Karpas-422 (cell line): ENCODE measurements around the gene PPP2R2C. TPM values are rescaled to one million over a fixed set of nuclear protein-coding genes. Genes with fewer than 3 reads are reported as not detected.

ENCODE experiments used
- DNase-seq: peaks from one replicate; pipeline ENCODE4 v3.0.0-alpha.2; 2015
- H2AFZ ChIP-seq: fragments of 200-600 bp; sonication (generic); 2 replicates; pipeline ENCODE4 v1.6.1; 2014; ENCODE audit warnings: antibody characterized with exemption, low read length, mixed read lengths
- H3K27ac ChIP-seq: fragments of 200-600 bp; sonication (generic); 2 replicates; pipeline ENCODE4 v1.5.1; 2014; ENCODE audit warnings: mild to moderate bottlenecking, low read length, moderate library complexity
- H3K27me3 ChIP-seq: fragments of 200-600 bp; sonication (generic); 2 replicates; pipeline ENCODE4 v1.6.1; 2014; ENCODE audit warnings: low read length, mixed read lengths
- H3K36me3 ChIP-seq: fragments of 200-600 bp; sonication (generic); 2 replicates; pipeline ENCODE4 v1.6.1; 2014; ENCODE audit warnings: low read length, mixed read lengths; ENCODE audit not compliant: insufficient read depth
- H3K4me1 ChIP-seq: fragments of 200-600 bp; sonication (generic); 2 replicates; pipeline ENCODE4 v1.6.1; 2014; ENCODE audit warnings: mild to moderate bottlenecking, low read length, mixed read lengths
- H3K4me2 ChIP-seq: fragments of 200-600 bp; sonication (generic); 2 replicates; pipeline ENCODE4 v1.6.1; 2014; ENCODE audit warnings: low read length, low read depth, mild to moderate bottlenecking; ENCODE audit not compliant: poor library complexity, severe bottlenecking
- H3K4me3 ChIP-seq: fragments of 200-600 bp; sonication (generic); 2 replicates; pipeline ENCODE4 v1.5.1; 2014; ENCODE audit warnings: mild to moderate bottlenecking, antibody characterized with exemption, low read length, mixed read lengths
- H3K79me2 ChIP-seq: fragments of 200-600 bp; sonication (generic); 2 replicates; pipeline ENCODE4 v1.6.1; 2014; ENCODE audit warnings: mild to moderate bottlenecking, low read length, mixed read lengths
- H3K9ac ChIP-seq: fragments of 200-600 bp; sonication (generic); 2 replicates; pipeline ENCODE4 v1.6.0; 2014; ENCODE audit warnings: low read length
- H3K9me2 ChIP-seq: fragments of 200-600 bp; sonication (generic), shearing (Covaris generic); replicated peaks from 2 replicates; pipeline ENCODE4 v1.6.0; 2014; ENCODE audit warnings: mild to moderate bottlenecking, low read length, moderate library complexity; ENCODE audit not compliant: insufficient read depth
- H3K9me3 ChIP-seq: fragments of 300-700, 200-600 bp; sonication (generic); 2 replicates; pipeline ENCODE4 v1.6.1; 2014; ENCODE audit warnings: low read length, mixed read lengths
- H4K20me1 ChIP-seq: fragments of 200-600 bp; sonication (generic); 2 replicates; pipeline ENCODE4 v1.6.1; 2014; ENCODE audit warnings: mild to moderate bottlenecking, antibody characterized with exemption, low read length, low read depth; ENCODE audit not compliant: insufficient read depth
- total RNA-seq: library from RNA; depleted of rRNA; stranded (reverse); fragments of >200 nt; shearing (Covaris generic); gene quantifications from 2 replicates; pipeline ENCODE4 v1.2.3, GENCODE V29; 2014; ENCODE audit warnings: low replicate concordance

Gene PPP2R2C
- total RNA-seq, 1 experiment from 2014 or later, result not detected

- H3K4me1 ChIP-seq, result no peaks in the 10 kb centered on the region
- no peak for DNase-seq
- H3K79me2 ChIP-seq, result no peaks in the 10 kb centered on the region
- H3K36me3 ChIP-seq, result no peaks in the 10 kb centered on the region
- no peaks in the 10 kb centered on the region for H4K20me1 ChIP-seq
- no peak overlapping the region for H3K4me2 ChIP-seq
- H3K9me3 ChIP-seq, result no peaks in the 10 kb centered on the region
- no peaks in the 10 kb centered on the region for H3K9me2 ChIP-seq
- no peaks in the 10 kb centered on the region for H3K27me3 ChIP-seq
- no peak overlapping the region for H3K27ac ChIP-seq
- H2AFZ ChIP-seq, result no peak overlapping the region
- no peak overlapping the region for H3K4me3 ChIP-seq
- no peak overlapping the region for H3K9ac ChIP-seq
Observed at GRCh38 chr4:6380746-6381410, 91.5 kb downstream of the PPP2R2C start.

GRCh38 chr4:6379767-6380745, 92.4 kb downstream of the PPP2R2C start:
- no peak for DNase-seq
- Histone ChIP-seq H3K9me2 (no peaks in the 10 kb centered on the region), H3K4me1 (no peaks in the 10 kb centered on the region), H3K27me3 (no peaks in the 10 kb centered on the region), H4K20me1 (no peaks in the 10 kb centered on the region), H3K9me3 (no peaks in the 10 kb centered on the region), H3K36me3 (no peaks in the 10 kb centered on the region), H3K9ac (no peak overlapping the region), H3K79me2 (no peaks in the 10 kb centered on the region), H3K27ac (no peak overlapping the region), H3K4me2 (no peak overlapping the region), H3K4me3 (no peak overlapping the region), H2AFZ (no peak overlapping the region)

GRCh38 chr4:6378493-6379445, 93.6 kb downstream of the PPP2R2C start:
- Histone ChIP-seq H3K4me2 (no peak overlapping the region), H3K79me2 (no peaks in the 10 kb centered on the region), H3K9me3 (no peaks in the 10 kb centered on the region), H3K9ac (no peak overlapping the region), H3K27me3 (no peaks in the 10 kb centered on the region), H3K27ac (no peak overlapping the region), H2AFZ (no peak overlapping the region), H3K9me2 (no peaks in the 10 kb centered on the region), H4K20me1 (no peaks in the 10 kb centered on the region), H3K4me3 (no peak overlapping the region), H3K4me1 (no peaks in the 10 kb centered on the region), H3K36me3 (no peaks in the 10 kb centered on the region)
- no peak for DNase-seq

- Histone ChIP-seq H3K4me1 (no peaks in the 10 kb centered on the region), H3K4me3 (no peak overlapping the region), H3K9ac (no peak overlapping the region), H3K9me3 (no peaks in the 10 kb centered on the region), H2AFZ (no peak overlapping the region), H3K27me3 (no peaks in the 10 kb centered on the region), H4K20me1 (no peaks in the 10 kb centered on the region), H3K9me2 (no peaks in the 10 kb centered on the region), H3K4me2 (no peak overlapping the region), H3K36me3 (no peaks in the 10 kb centered on the region), H3K27ac (no peak overlapping the region), H3K79me2 (no peaks in the 10 kb centered on the region)
- DNase-seq, result no peak
Observed at GRCh38 chr4:6377626-6378492, 94.6 kb downstream of the PPP2R2C start.

GRCh38 chr4:6375620-6376295, 96.7 kb downstream of the PPP2R2C start:
- Histone ChIP-seq H3K27me3 (no peaks in the 10 kb centered on the region), H3K9ac (no peak overlapping the region), H2AFZ (no peak overlapping the region), H3K4me1 (no peaks in the 10 kb centered on the region), H3K27ac (no peak overlapping the region), H3K9me3 (no peaks in the 10 kb centered on the region), H3K4me3 (no peak overlapping the region), H3K4me2 (no peak overlapping the region), H3K36me3 (no peaks in the 10 kb centered on the region), H3K9me2 (no peaks in the 10 kb centered on the region), H4K20me1 (no peaks in the 10 kb centered on the region), H3K79me2 (no peaks in the 10 kb centered on the region)
- DNase-seq, result no peak

GRCh38 chr4:6374575-6374974, 97.8 kb downstream of the PPP2R2C start:
- Histone ChIP-seq H3K4me3 (no peak overlapping the region), H3K36me3 (no peaks in the 10 kb centered on the region), H3K9ac (no peak overlapping the region), H3K9me2 (no peaks in the 10 kb centered on the region), H3K9me3 (no peaks in the 10 kb centered on the region), H3K27ac (no peak overlapping the region), H3K79me2 (no peaks in the 10 kb centered on the region), H3K27me3 (no peaks in the 10 kb centered on the region), H3K4me2 (no peak overlapping the region), H4K20me1 (no peaks in the 10 kb centered on the region), H3K4me1 (no peaks in the 10 kb centered on the region), H2AFZ (no peak overlapping the region)
- no peak for DNase-seq
